Measurements from ENCODE around the gene MSI2.

The MSI2 gene

GRCh38 chr17:57593739-57594462, 337.6 kb downstream of the MSI2 start:
- no peaks in the 10 kb centered on the region for H3K27me3 ChIP-seq
- no peak for TF ChIP-seq CTCF (IDR thresholded peaks at IDR 0.05; ENCODE audit: low read depth, low read length)
- DNase-seq, result no peak
- H3K4me3 ChIP-seq (ENCODE audit: low read depth, low read length), result no peak overlapping the region
- H3K4me1 ChIP-seq, result peaks cover 44% of the 10 kb centered on the region
- H3K36me3 ChIP-seq, result peaks cover 10% of the 10 kb centered on the region
- no peaks in the 10 kb centered on the region for H3K9me3 ChIP-seq

DNA sequence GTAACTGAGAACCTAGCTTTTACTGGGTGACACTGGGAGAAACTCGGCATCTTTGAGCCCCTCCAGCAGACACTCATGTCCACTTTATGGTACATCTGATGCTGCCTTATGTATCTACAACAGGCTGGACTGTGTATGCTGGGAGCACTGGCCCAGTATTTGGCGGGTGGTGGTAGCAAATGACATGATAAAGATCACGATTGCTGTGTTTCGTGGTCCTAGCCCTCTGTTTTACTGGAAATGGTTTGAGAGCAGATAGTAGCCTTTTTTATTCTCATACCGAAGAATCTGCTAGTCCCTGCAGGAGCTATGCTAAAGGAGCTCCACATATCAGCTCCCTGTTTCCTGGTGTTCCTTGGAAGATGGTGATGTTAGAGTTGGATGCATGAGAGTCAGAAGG, 338.4 kb downstream of the MSI2 start:
- H3K27me3 ChIP-seq, result no peaks in the 10 kb centered on the region
- no peaks in the 10 kb centered on the region for H3K9me3 ChIP-seq
- peaks cover 7% of the 10 kb centered on the region for H3K36me3 ChIP-seq
- TF ChIP-seq CTCF (IDR thresholded peaks at IDR 0.05; ENCODE audit: low read depth, low read length), result no peak
- no peak for DNase-seq
- H3K4me1 ChIP-seq, result peaks cover 51% of the 10 kb centered on the region
- H3K4me3 ChIP-seq (ENCODE audit: low read depth, low read length), result no peak overlapping the region

DNA sequence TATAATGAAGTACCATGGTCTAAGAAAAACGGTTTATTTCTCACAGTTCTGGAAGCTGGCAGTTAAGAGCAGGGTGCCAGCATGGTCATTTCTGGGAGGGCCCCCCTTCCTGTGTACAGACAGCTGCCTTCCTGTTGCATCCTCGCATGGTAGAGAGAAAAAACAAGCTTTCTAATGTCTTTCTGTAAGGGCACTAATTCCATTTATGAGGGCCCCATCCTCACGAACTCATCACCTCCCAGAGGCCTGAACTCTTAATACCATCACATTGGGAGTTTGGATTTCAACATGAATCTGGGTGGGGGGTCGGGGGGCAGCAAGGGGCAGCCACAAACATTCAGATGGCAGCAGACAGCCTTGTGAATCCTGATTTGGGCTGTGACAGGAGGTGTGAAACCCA, 339.1 kb downstream of the MSI2 start:
- H3K27me3 ChIP-seq, result no peaks in the 10 kb centered on the region
- H3K9me3 ChIP-seq, result no peaks in the 10 kb centered on the region
- no peak for DNase-seq
- H3K36me3 ChIP-seq, result peaks cover 7% of the 10 kb centered on the region
- H3K4me3 ChIP-seq (ENCODE audit: low read depth, low read length), result no peak overlapping the region
- TF ChIP-seq CTCF (IDR thresholded peaks at IDR 0.05; ENCODE audit: low read depth, low read length), result no peak
- H3K4me1 ChIP-seq, result peaks cover 56% of the 10 kb centered on the region

DNA sequence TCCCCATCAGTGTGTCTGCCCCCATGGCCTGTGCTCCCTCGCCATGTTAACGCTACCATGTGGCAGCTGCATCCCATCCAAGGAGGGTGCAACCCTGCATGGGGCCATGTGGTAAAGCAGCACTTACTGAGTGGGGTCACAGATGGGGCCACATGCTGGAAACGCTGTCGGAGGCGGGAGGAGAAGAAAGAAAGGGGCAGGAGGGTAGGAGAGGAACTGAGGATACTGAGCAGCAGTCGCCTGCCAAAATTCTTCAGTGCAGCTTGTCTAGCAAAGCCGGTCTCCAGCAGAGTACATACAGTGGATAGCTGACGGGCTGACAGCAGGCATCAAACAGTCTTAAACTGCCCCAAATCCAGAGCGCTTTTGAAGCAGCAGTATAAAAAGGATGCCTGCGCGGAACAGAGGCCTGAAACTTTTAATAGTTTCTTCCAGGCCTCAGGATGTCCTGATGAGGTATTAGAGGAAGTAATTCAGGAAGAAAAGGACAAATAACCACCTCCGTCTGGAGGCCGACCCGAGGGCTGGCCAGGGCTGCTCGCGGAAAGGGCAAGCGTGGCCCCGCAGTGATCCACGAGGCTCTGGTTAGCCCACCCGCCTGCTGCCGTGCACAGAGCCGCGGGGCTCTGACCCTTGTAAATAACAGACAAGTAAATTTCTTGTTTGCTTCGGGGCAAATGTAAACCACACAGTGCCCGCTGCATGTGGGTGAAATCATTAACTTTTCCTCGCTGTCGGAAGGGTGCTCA, 339.8 kb downstream of the MSI2 start:
- no peaks in the 10 kb centered on the region for H3K27me3 ChIP-seq
- DNase-seq, result no peak
- H3K9me3 ChIP-seq, result no peaks in the 10 kb centered on the region
- no peak for TF ChIP-seq CTCF (IDR thresholded peaks at IDR 0.05; ENCODE audit: low read depth, low read length)
- peaks cover 56% of the 10 kb centered on the region for H3K4me1 ChIP-seq
- no peak overlapping the region for H3K4me3 ChIP-seq (ENCODE audit: low read depth, low read length)
- H3K36me3 ChIP-seq, result peaks cover 5% of the 10 kb centered on the region

DNA sequence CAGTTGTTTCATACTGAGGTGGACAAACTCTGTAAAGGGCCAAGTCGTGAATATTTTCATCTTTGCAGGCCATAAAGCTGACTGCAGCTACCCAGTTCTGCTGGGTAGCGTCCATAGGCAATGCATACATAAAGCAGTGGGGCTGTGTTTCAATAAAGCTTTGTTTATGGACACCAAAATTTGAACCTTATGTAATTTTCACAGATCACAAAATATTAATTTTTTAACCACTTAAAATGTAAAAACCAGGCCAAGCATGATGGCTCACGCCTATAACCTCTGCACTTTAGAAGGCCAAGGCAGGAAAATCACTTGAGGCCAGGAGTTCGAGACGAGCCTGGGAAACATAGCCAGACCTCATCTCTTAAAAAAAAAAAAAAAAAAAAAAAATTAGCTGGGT, 340.8 kb downstream of the MSI2 start:
- DNase-seq, result no peak
- no peak for TF ChIP-seq CTCF (IDR thresholded peaks at IDR 0.05; ENCODE audit: low read depth, low read length)
- Histone ChIP-seq H3K9me3 (no peaks in the 10 kb centered on the region), H3K36me3 (peaks cover 3% of the 10 kb centered on the region), H3K4me3 (ENCODE audit: low read depth, low read length) (no peak overlapping the region), H3K4me1 (peaks cover 56% of the 10 kb centered on the region), H3K27me3 (no peaks in the 10 kb centered on the region)
